Dendritic cell treated with granulocyte-macrophage colony-stimulating factor and Interleukin-4, amounts not matched to agents 40 ng/mL and 50 ng/mL, for 4 days (primary cell): Measurements from ENCODE around the gene SEC23B.
A peak's percentile ranks its signal among the peaks of the same experiment; 100 is the strongest.

Source experiments
- H3K27ac Mint-ChIP-seq: one replicate; pipeline ENCODE4 v1.8.0; 2022; ENCODE audit warnings: mild to moderate bottlenecking, mixed read lengths
- H3K27me3 Mint-ChIP-seq: one replicate; pipeline ENCODE4 v1.8.0; 2022; ENCODE audit warnings: mild to moderate bottlenecking, mixed read lengths
- H3K36me3 Mint-ChIP-seq: one replicate; pipeline ENCODE4 v1.8.0; 2022; ENCODE audit warnings: low read depth, mixed read lengths
- H3K4me1 Mint-ChIP-seq: one replicate; pipeline ENCODE4 v1.8.0; 2022; ENCODE audit warnings: low read depth, mixed read lengths
- H3K4me3 Mint-ChIP-seq: one replicate; pipeline ENCODE4 v1.8.0; 2022; ENCODE audit warnings: mild to moderate bottlenecking, moderate library complexity, mixed read lengths
- H3K9me3 Mint-ChIP-seq: one replicate; pipeline ENCODE4 v1.8.0; 2022; ENCODE audit warnings: mixed read lengths
- intact Hi-C: fragments of 100-400 bp; cut with micrococcal nuclease; formaldehyde crosslinking; loops from one replicate; pipeline ENCODE4 v1.15.0; 2022

The SEC23B gene

DNA sequence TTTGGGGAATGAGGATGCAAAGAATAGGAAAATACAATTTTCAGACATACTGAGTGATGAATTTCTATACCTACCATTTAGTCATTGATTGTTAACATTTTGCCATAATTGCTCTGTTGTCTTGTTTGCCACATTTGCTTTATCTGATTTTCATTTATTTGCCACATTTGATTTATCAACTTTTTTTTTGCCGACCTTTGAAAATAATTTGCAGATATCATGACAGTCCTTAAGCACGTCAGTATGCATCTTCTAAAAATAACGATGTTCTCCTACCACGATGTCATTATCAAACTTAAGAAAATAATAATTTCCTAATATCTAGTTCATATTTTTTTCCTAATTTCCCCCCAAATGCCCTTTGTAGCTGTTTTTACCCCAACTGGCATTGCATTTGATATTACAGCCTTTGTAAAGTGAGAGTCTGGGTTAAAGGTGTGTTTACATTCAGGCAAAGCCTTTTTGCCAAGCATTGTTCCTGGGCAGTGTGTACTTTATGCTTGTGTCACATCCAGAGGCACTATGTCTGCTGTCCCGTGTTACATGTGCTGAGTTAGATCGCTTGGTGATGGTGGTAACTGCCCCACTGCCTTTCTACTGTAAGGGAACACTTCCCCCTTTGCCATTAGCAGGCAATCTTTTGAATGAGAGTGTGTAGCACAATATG, 26.4 kb downstream of the SEC23B start:
- intact Hi-C loops: no loop called here
- Mint-ChIP-seq H3K4me3 (no peak overlapping the region), H3K36me3 (peaks cover 86% of the 10 kb centered on the region), H3K27me3 (no peaks in the 10 kb centered on the region), H3K27ac (no peak overlapping the region), H3K4me1 (no peaks in the 10 kb centered on the region), H3K9me3 (no peaks in the 10 kb centered on the region)

DNA sequence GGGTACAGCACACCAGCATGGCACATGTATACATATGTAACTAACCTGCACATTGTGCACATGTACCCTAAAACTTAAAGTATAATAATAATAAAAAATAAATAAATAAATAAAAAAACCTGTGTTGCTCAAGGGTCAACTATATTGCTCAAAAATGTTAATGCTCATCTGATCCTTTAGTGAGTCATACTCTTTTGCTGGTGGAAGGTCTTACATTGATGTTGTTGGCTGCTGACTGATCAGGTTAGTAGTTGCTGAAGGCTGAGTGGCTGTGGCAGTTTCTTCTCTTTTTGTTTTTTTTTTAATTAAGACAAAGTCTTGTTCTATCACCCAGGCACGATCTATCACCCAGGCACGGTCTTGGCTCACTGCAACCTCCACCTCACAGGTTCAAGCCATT, 29.9 kb downstream of the SEC23B start:
- Mint-ChIP-seq H3K27ac (no peak overlapping the region), H3K4me1 (no peaks in the 10 kb centered on the region), H3K4me3 (no peak overlapping the region), H3K27me3 (no peaks in the 10 kb centered on the region), H3K9me3 (no peaks in the 10 kb centered on the region), H3K36me3 (peaks cover 98% of the 10 kb centered on the region)
- intact Hi-C loops: no loop called here

DNA sequence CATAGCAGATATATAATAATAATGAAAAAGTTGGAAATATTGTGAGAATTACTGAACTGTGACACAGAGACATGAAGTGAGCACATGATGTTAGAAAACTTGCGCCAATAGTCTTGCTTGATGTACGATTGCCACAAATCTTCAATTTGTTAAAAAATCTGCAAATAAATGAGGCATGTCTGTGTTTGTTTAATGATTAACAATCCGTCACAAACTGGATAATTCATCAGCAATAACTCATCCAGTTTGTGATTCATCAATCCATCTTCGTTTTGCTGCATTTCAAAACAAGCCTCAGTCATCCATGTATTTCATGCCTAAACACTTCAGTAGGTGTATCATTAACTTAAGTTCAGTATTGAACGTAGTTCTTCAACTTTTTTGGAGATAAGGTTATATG, 34.0 kb downstream of the SEC23B start:
- Mint-ChIP-seq H3K27me3 (no peaks in the 10 kb centered on the region), H3K9me3 (no peaks in the 10 kb centered on the region), H3K36me3 (peaks cover 100% of the 10 kb centered on the region), H3K4me1 (no peaks in the 10 kb centered on the region), H3K27ac (no peak overlapping the region), H3K4me3 (no peak overlapping the region)
- intact Hi-C loops: loop anchor here (10.0 kb wide), 1 partner anchor 127 kb away; no protein-coding TSS in a partner anchor

DNA sequence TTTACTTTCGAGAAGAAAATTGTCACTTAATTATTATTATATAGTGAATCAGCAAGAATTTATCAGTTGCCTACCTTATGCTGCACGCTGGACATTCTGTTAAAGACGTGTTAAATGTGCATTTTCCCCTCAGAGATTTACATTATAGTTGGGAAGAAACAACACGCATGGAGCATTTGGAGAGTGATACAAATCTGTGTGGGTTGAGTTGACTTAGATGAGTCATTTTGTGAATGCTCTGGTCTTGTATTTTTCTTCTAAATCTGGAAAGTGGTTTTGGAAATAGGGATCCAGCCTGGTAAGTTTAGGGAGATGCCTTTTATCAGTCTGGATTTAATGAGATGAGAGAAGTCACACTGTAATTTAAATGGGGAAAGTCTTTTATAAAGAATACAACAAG, 35.5 kb downstream of the SEC23B start:
- no peaks in the 10 kb centered on the region for H3K4me1 Mint-ChIP-seq
- H3K27ac Mint-ChIP-seq: no peak overlapping the region
- intact Hi-C loops: loop anchor here (10.0 kb wide), 1 partner anchor 128 kb away; no protein-coding TSS in a partner anchor
- no peaks in the 10 kb centered on the region for H3K9me3 Mint-ChIP-seq
- no peak overlapping the region for H3K4me3 Mint-ChIP-seq
- H3K36me3 Mint-ChIP-seq: peaks cover 100% of the 10 kb centered on the region
- no peaks in the 10 kb centered on the region for H3K27me3 Mint-ChIP-seq

DNA sequence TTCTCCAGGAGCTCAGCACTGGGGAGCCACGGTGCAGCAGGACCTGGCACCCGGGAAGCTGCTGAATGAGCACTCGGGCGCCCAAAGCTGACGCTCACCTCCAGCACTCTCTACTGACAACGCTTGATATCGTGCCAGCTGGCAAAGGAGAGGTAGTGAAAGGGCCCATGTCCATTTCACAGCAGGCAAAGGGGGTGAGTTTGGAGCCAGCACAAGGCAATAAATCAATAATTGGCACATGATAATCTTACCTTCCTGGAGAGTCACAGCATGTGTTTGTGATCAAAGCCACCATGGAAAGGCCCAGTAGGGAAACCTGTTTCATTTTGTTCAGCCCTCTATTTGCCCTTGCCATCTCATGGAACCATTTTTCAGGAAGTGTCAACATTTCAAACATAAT, 36.2 kb downstream of the SEC23B start:
- Mint-ChIP-seq H3K9me3 (no peaks in the 10 kb centered on the region), H3K27me3 (no peaks in the 10 kb centered on the region), H3K36me3 (peaks cover 100% of the 10 kb centered on the region), H3K27ac (peak overlapping the region; percentile 47), H3K4me1 (no peaks in the 10 kb centered on the region), H3K4me3 (no peak overlapping the region)
- intact Hi-C loops: loop anchor here (10.0 kb wide), 1 partner anchor 129 kb away; no protein-coding TSS in a partner anchor

DNA sequence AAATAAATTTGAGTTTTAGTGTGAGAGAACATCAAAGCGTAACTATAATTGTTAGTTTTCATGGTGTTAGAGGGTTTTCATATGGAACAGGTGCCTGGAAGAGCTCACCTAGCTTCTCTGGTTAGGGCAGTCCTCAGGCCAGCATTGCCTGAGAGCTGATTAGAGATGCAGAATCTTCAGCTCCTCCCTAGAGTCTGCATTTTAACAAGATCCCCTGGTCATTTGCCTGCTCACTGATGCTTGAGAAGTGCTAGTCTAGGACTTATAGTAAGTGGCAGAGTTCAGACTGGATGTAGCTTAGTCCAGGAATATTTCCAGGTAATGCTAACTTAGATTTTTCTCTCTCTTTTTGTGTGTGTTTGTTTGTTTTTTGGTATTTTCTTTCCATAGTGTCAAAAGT, 37.8 kb downstream of the SEC23B start:
- Mint-ChIP-seq H3K27me3 (no peaks in the 10 kb centered on the region), H3K4me3 (no peak overlapping the region), H3K4me1 (no peaks in the 10 kb centered on the region), H3K27ac (no peak overlapping the region), H3K36me3 (peaks cover 89% of the 10 kb centered on the region), H3K9me3 (no peaks in the 10 kb centered on the region)
- intact Hi-C loops: loop anchor here (10.0 kb wide), 1 partner anchor 131 kb away; no protein-coding TSS in a partner anchor

- Mint-ChIP-seq H3K27ac (no peak overlapping the region), H3K27me3 (no peaks in the 10 kb centered on the region), H3K4me1 (no peaks in the 10 kb centered on the region), H3K4me3 (no peak overlapping the region), H3K9me3 (no peaks in the 10 kb centered on the region), H3K36me3 (peaks cover 89% of the 10 kb centered on the region)
- intact Hi-C loops: loop anchor here (10.0 kb wide), 1 partner anchor 134 kb away; no protein-coding TSS in a partner anchor
Observed at GRCh38 chr20:18548465-18548864, 40.7 kb downstream of the SEC23B start.

- peaks cover 89% of the 10 kb centered on the region for H3K36me3 Mint-ChIP-seq
- peaks cover 7% of the 10 kb centered on the region for H3K9me3 Mint-ChIP-seq
- no peaks in the 10 kb centered on the region for H3K27me3 Mint-ChIP-seq
- H3K4me1 Mint-ChIP-seq: peaks cover 5% of the 10 kb centered on the region
- intact Hi-C loops: no loop called here
- no peak overlapping the region for H3K27ac Mint-ChIP-seq
- no peak overlapping the region for H3K4me3 Mint-ChIP-seq
Observed at GRCh38 chr20:18553746-18554145, 46.0 kb downstream of the SEC23B start.

GRCh38 chr20:18566892-18567738, 59.4 kb downstream of the SEC23B start, which contains the start of gene SMIM26:
Gene SMIM26, plus strand, starts transcription at chr20:18567432. Its CDS starts 47 bp downstream, at chr20:18567479.
- Mint-ChIP-seq H3K9me3 (no peaks in the 10 kb centered on the region), H3K4me3 (peak within 1 kb of the TSS; percentile 90), H3K27ac (peak within 1 kb of the TSS; percentile 95), H3K36me3 (peaks cover 44% of the 10 kb centered on the region), H3K4me1 (peaks cover 21% of the 10 kb centered on the region), H3K27me3 (no peaks in the 10 kb centered on the region)
- intact Hi-C loops: loop anchor here (1.0 to 10.0 kb wide), 5 partner anchors 20 to 282 kb away; partner anchors contain the start of genes DZANK1, POLR3F, SEC23B and ZNF133

GRCh38 chr20:18567739-18568091, 60.0 kb downstream of the SEC23B start:
- intact Hi-C loops: loop anchor here (1.0 to 10.0 kb wide), 5 partner anchors 20 to 283 kb away; partner anchors contain the start of genes DZANK1, POLR3F, SEC23B and ZNF133
- H3K36me3 Mint-ChIP-seq: peaks cover 38% of the 10 kb centered on the region
- H3K4me3 Mint-ChIP-seq: peak overlapping the region; percentile 90
- no peaks in the 10 kb centered on the region for H3K27me3 Mint-ChIP-seq
- no peaks in the 10 kb centered on the region for H3K9me3 Mint-ChIP-seq
- peaks cover 26% of the 10 kb centered on the region for H3K4me1 Mint-ChIP-seq
- H3K27ac Mint-ChIP-seq: peak overlapping the region; percentile 95

GRCh38 chr20:18571009-18571408, 63.3 kb downstream of the SEC23B start:
- Mint-ChIP-seq H3K4me1 (peaks cover 26% of the 10 kb centered on the region), H3K27ac (peak overlapping the region; percentile 81), H3K36me3 (peaks cover 33% of the 10 kb centered on the region), H3K9me3 (no peaks in the 10 kb centered on the region), H3K4me3 (no peak overlapping the region), H3K27me3 (no peaks in the 10 kb centered on the region)
- intact Hi-C loops: no loop called here

DNA sequence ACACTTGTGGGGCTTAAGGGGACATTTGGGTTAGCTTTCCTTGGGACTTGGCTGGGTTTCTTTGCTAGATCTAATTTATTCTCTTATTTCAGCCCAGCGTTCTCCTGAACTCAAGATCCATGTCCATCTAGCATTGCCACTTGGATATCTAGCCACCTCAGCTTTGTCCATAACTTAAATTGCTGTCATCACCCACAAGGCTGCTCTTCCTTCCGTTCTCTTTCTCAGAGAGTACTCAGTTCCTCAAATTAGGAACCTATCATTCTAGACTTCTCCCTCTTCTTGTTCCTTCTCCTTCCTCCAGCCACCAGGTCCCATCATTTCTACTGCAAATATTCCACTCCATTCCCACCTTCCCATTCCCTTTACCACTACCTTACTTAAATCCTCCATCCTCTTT, 63.8 kb downstream of the SEC23B start:
- no peak overlapping the region for H3K4me3 Mint-ChIP-seq
- no peaks in the 10 kb centered on the region for H3K9me3 Mint-ChIP-seq
- H3K4me1 Mint-ChIP-seq: peaks cover 24% of the 10 kb centered on the region
- peaks cover 31% of the 10 kb centered on the region for H3K36me3 Mint-ChIP-seq
- intact Hi-C loops: no loop called here
- H3K27me3 Mint-ChIP-seq: no peaks in the 10 kb centered on the region
- H3K27ac Mint-ChIP-seq: peak overlapping the region; percentile 81

DNA sequence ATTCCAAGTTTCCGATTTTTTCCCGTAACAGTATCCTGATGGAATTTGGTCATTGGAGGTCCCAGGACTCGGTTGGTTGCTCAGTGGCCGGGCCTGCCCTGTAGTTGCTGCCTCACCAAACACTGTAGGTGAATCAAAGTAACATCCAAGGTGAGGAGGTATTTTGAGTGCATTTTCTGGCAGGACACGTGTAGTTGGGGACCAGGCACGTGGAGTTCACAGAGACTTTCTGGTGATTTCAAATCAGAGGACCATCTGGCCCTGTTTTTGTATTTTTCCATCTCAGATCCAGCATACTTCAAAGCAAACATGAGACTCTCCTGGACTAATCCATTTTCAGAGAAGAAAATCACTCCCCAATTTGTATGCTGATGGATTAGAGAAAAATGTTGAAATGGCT, 70.2 kb downstream of the SEC23B start:
- no peaks in the 10 kb centered on the region for H3K36me3 Mint-ChIP-seq
- H3K27me3 Mint-ChIP-seq: no peaks in the 10 kb centered on the region
- intact Hi-C loops: no loop called here
- no peak overlapping the region for H3K4me3 Mint-ChIP-seq
- no peaks in the 10 kb centered on the region for H3K9me3 Mint-ChIP-seq
- peaks cover 5% of the 10 kb centered on the region for H3K4me1 Mint-ChIP-seq
- no peak overlapping the region for H3K27ac Mint-ChIP-seq

- no peak overlapping the region for H3K4me3 Mint-ChIP-seq
- intact Hi-C loops: no loop called here
- no peaks in the 10 kb centered on the region for H3K36me3 Mint-ChIP-seq
- H3K4me1 Mint-ChIP-seq: peaks cover 5% of the 10 kb centered on the region
- H3K27ac Mint-ChIP-seq: no peak overlapping the region
- no peaks in the 10 kb centered on the region for H3K9me3 Mint-ChIP-seq
- no peaks in the 10 kb centered on the region for H3K27me3 Mint-ChIP-seq
Observed at GRCh38 chr20:18578581-18578980, 70.8 kb downstream of the SEC23B start.
